ENCODE data around the gene SLC6A18.

Gene SLC6A18

DNA sequence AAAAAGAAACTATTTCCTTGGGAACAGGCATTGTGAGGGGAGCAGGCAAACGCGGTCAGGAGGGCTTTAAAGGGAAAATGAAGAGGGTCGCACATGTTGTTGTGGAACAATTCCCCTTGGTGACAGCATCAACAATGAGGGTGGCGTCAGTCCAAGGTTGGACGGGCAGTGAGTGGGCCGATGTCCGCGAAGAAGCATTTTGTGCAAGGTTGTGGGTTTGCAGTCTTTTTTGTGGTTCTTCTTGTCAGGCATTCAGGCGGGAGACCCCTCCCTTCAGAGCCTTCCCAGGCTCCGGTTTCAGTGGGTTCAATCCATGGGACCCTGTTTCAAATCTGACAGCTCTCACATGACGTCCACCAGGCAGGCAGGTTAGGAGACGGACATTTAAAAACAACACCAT, 34.9 kb upstream of the SLC6A18 start:
- Mint-ChIP-seq H3K4me3 (no peak overlapping the region), H3K9me3 (no peaks in the 10 kb centered on the region), H3K27me3 (peaks cover 42% of the 10 kb centered on the region), H3K4me1 (peaks cover 5% of the 10 kb centered on the region), H3K27ac (ENCODE audit: low read depth) (no peak overlapping the region), H3K36me3 (ENCODE audit: insufficient read depth) (no peaks in the 10 kb centered on the region)
- no peak for DNase-seq (ENCODE audit: low spot score in 2 of 2)
- no peak for ATAC-seq (replicated peaks; ENCODE audit: extremely low read depth, poor library complexity, severe bottlenecking)

DNA sequence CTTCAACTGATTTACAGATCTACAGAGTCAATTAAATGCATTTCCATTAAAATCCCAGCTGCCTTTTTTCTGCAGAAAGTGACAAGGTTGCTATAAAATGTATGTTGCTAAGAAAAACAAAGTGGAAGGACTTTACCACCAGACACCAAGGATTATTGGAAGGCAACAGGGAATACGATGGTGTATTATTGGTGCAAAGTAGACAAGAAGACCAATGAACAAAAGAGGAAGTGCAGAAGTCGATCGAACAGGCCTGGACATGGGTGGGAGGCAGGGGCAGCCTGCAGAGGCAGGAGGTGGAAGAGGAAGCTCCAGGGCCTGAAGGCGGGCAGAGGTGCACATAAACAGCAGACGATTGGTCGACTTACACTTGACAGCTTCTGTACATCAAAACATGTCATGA, 34.3 kb upstream of the SLC6A18 start:
- Mint-ChIP-seq H3K27me3 (peaks cover 42% of the 10 kb centered on the region), H3K9me3 (no peaks in the 10 kb centered on the region), H3K36me3 (ENCODE audit: insufficient read depth) (no peaks in the 10 kb centered on the region), H3K27ac (ENCODE audit: low read depth) (no peak overlapping the region), H3K4me1 (peaks cover 5% of the 10 kb centered on the region), H3K4me3 (no peak overlapping the region)
- DNase-seq (ENCODE audit: low spot score in 2 of 2) (no peak), ATAC-seq (replicated peaks; ENCODE audit: extremely low read depth, poor library complexity, severe bottlenecking) (no peak)

DNA sequence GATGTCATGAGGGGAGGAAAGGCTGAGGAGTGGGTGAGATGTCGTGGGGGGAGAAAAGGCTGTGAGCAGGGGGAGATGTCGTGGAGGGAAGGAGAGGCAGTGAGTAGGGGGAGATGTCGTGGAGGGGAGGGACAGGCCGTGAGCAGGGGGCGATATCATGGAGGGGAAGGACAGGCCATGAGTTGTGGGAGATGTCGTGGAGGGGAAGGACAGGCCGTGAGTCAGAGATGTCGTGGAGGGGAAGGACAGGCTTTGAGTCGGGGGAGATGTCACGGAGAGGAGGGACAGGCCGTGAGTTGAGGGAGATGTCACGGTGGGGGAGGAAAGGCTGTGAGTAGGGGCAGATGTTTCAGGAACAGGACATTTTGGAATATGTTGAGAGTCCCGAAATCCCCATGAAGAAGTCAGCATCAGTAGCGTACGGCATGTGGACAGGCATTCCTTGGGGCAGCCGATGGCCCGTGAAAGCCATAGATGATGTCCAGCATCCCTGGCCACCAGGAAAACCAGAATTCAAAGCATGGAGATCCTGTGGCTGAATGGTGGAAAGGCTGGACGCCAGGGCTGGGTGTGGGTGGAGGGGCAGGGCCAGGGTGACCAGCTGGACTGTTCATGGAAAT, 32.1 kb upstream of the SLC6A18 start:
- DNase-seq (ENCODE audit: low spot score in 2 of 2), result no peak
- no peaks in the 10 kb centered on the region for H3K36me3 Mint-ChIP-seq (ENCODE audit: insufficient read depth)
- peaks cover 5% of the 10 kb centered on the region for H3K4me1 Mint-ChIP-seq
- peaks cover 40% of the 10 kb centered on the region for H3K27me3 Mint-ChIP-seq
- no peak overlapping the region for H3K27ac Mint-ChIP-seq (ENCODE audit: low read depth)
- ATAC-seq (replicated peaks; ENCODE audit: extremely low read depth, poor library complexity, severe bottlenecking), result no peak
- no peak overlapping the region for H3K4me3 Mint-ChIP-seq
- no peaks in the 10 kb centered on the region for H3K9me3 Mint-ChIP-seq

DNA sequence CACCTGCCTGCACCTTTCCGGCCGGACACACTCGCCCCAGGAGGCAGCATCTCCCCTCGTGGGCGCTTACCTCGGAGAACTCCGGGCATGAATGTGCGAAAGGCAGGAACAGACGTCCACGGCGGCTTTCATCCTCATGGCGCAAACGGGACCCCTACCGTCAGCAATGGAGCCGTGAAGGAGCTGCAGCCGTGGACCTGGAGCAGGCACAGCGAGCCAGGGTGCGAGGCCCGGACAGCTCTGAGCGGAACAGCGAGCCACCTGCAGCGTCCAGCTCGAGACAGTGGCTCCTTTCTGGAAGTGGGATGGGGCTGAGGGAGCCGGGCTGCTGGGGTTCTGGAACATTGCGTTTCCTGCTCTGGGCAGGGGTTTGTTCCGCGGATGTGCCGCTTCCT, 31.6 kb upstream of the SLC6A18 start:
- no peak overlapping the region for H3K27ac Mint-ChIP-seq (ENCODE audit: low read depth)
- no peaks in the 10 kb centered on the region for H3K36me3 Mint-ChIP-seq (ENCODE audit: insufficient read depth)
- no peaks in the 10 kb centered on the region for H3K9me3 Mint-ChIP-seq
- DNase-seq (ENCODE audit: low spot score in 2 of 2) (no peak), ATAC-seq (replicated peaks; ENCODE audit: extremely low read depth, poor library complexity, severe bottlenecking) (no peak)
- H3K27me3 Mint-ChIP-seq, result peaks cover 35% of the 10 kb centered on the region
- H3K4me1 Mint-ChIP-seq, result peaks cover 5% of the 10 kb centered on the region
- H3K4me3 Mint-ChIP-seq, result no peak overlapping the region

- Mint-ChIP-seq H3K9me3 (no peaks in the 10 kb centered on the region), H3K27me3 (peaks cover 27% of the 10 kb centered on the region), H3K4me1 (peaks cover 5% of the 10 kb centered on the region), H3K4me3 (no peak overlapping the region), H3K36me3 (ENCODE audit: insufficient read depth) (no peaks in the 10 kb centered on the region), H3K27ac (ENCODE audit: low read depth) (no peak overlapping the region)
- DNase-seq (ENCODE audit: low spot score in 2 of 2) (no peak), ATAC-seq (replicated peaks; ENCODE audit: extremely low read depth, poor library complexity, severe bottlenecking) (no peak)
Measured at GRCh38 chr5:1194378-1194777, 30.8 kb upstream of the SLC6A18 start.

- Mint-ChIP-seq H3K9me3 (no peaks in the 10 kb centered on the region), H3K4me1 (peaks cover 5% of the 10 kb centered on the region), H3K36me3 (ENCODE audit: insufficient read depth) (no peaks in the 10 kb centered on the region), H3K27me3 (peaks cover 16% of the 10 kb centered on the region), H3K27ac (ENCODE audit: low read depth) (no peak overlapping the region), H3K4me3 (no peak overlapping the region)
- DNase-seq (ENCODE audit: low spot score in 2 of 2), result no peak
- ATAC-seq (replicated peaks; ENCODE audit: extremely low read depth, poor library complexity, severe bottlenecking), result no peak
Measured at GRCh38 chr5:1195439-1195838, 29.7 kb upstream of the SLC6A18 start.

DNA sequence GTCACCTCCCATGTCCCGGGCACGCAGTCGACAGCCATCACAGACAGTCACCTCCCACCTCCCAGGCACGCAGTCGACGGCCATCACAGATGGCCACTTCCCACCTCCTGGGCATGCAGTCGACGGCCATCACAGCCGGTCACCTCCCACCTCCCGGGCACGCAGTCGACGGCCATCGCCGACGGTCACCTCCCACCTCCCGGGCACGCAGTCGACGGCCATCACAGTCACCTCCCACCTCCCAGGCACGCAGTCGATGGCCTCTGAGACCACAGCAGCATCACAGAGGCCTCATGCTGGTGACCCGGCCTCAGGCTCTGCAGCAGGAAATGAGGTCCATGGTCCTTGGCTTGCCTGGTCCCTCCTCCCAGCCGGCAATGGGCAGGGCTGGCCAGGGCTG, 29.3 kb upstream of the SLC6A18 start:
- no peaks in the 10 kb centered on the region for H3K36me3 Mint-ChIP-seq (ENCODE audit: insufficient read depth)
- no peaks in the 10 kb centered on the region for H3K9me3 Mint-ChIP-seq
- peaks cover 1% of the 10 kb centered on the region for H3K4me1 Mint-ChIP-seq
- DNase-seq (ENCODE audit: low spot score in 2 of 2) (no peak), ATAC-seq (replicated peaks; ENCODE audit: extremely low read depth, poor library complexity, severe bottlenecking) (no peak)
- H3K4me3 Mint-ChIP-seq, result no peak overlapping the region
- peaks cover 11% of the 10 kb centered on the region for H3K27me3 Mint-ChIP-seq
- H3K27ac Mint-ChIP-seq (ENCODE audit: low read depth), result no peak overlapping the region

DNA sequence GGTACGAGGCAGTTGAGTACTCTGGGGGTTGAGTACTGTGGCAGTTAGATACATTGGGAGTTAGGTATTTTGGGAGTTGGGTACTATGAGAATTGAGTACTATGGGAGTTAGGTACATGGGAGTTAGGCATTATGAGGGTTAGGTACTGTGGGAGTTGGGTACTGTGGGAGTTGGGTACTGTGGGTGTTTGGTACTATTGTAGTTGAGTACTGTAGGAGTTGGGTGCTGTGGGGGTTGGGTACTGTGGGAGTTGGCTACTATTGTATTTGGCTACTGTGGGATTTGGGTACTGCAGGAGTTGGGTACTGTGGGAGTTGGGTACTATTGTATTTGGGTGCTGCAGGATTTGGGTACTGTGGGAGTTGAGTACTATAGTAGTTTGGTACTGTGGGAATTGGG, 28.6 kb upstream of the SLC6A18 start:
- no peak overlapping the region for H3K4me3 Mint-ChIP-seq
- peaks cover 8% of the 10 kb centered on the region for H3K27me3 Mint-ChIP-seq
- no peak overlapping the region for H3K27ac Mint-ChIP-seq (ENCODE audit: low read depth)
- H3K9me3 Mint-ChIP-seq, result no peaks in the 10 kb centered on the region
- H3K4me1 Mint-ChIP-seq, result no peaks in the 10 kb centered on the region
- H3K36me3 Mint-ChIP-seq (ENCODE audit: insufficient read depth), result no peaks in the 10 kb centered on the region
- no peak for ATAC-seq (replicated peaks; ENCODE audit: extremely low read depth, poor library complexity, severe bottlenecking)
- DNase-seq (ENCODE audit: low spot score in 2 of 2), result no peak

GRCh38 chr5:1197876-1198666, 27.1 kb upstream of the SLC6A18 start:
- no peak overlapping the region for H3K4me3 Mint-ChIP-seq

DNA sequence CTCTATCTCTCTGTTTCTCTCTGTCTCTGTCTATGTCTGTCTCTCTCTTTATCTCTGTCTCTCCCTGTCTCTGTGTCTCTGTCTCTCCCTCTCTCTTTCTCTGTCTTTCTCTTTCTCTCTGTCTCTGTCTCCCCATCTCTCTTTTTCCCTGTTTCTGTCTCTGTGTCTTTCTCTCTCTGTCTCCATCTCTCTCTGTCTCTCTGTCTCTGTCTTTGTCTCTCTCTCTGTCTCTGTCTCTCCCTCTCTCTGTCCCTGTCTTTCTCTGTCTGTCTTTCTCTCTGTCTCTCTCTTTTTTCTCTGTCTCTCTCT, 25.9 kb upstream of the SLC6A18 start:
- ATAC-seq (replicated peaks; ENCODE audit: extremely low read depth, poor library complexity, severe bottlenecking) (no peak), DNase-seq (ENCODE audit: low spot score in 2 of 2) (no peak)
- Mint-ChIP-seq H3K9me3 (no peaks in the 10 kb centered on the region), H3K4me1 (no peaks in the 10 kb centered on the region), H3K27ac (ENCODE audit: low read depth) (no peak overlapping the region), H3K4me3 (no peak overlapping the region), H3K36me3 (ENCODE audit: insufficient read depth) (no peaks in the 10 kb centered on the region), H3K27me3 (no peaks in the 10 kb centered on the region)

More at GRCh38 chr5:1197876-1198666, 27.1 kb upstream of the SLC6A18 start:
- no peaks in the 10 kb centered on the region for H3K36me3 Mint-ChIP-seq (ENCODE audit: insufficient read depth)
- H3K27me3 Mint-ChIP-seq, result peaks cover 2% of the 10 kb centered on the region
- H3K4me1 Mint-ChIP-seq, result no peaks in the 10 kb centered on the region
- no peaks in the 10 kb centered on the region for H3K9me3 Mint-ChIP-seq
- ATAC-seq (replicated peaks; ENCODE audit: extremely low read depth, poor library complexity, severe bottlenecking), result no peak
- H3K27ac Mint-ChIP-seq (ENCODE audit: low read depth), result no peak overlapping the region
- DNase-seq (ENCODE audit: low spot score in 2 of 2), result no peak

DNA sequence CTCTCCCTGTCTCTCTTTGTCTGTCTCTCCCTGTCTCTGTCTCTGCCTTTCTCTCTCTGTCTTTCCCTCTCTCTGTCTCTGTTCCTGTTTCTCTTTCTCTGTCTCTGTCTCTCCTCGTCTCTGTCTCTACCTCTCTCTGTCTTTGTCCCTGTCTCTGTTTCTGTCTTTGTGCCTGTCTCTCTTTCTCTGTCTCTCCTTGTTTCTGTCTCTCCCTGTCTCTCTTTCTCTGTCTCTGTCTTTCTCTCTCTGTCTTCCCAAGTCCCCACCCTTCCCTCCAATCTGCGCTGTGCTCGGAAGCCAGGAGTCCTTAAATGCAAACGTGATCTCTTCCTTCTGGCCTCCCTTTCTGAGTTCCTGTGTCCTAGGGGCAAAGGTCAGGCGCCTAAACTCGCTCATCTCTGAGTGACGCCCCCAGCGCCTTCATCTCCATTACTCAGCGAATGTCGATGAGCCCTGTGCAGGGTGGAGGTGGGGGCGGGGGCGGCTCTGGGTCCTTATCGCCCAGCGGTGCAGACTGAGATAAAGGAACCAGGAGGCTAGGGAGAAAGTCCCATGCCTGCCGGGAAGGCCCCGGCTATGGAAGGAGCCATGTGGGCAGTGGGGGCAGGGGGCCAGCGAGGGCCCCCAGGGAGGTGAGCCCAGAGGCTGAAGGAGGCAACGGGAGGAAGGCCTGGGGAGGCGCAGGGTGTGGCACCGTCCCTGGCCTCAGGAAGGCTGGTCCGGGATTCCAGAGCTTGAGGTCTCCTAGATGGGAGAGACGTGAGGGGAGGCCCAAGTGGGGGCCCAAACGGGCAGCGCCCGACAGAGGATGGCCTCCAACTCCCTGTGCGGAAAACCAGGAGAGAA, 25.3 kb upstream of the SLC6A18 start:
- no peak overlapping the region for H3K4me3 Mint-ChIP-seq
- DNase-seq (ENCODE audit: low spot score in 2 of 2), result no peak

DNA sequence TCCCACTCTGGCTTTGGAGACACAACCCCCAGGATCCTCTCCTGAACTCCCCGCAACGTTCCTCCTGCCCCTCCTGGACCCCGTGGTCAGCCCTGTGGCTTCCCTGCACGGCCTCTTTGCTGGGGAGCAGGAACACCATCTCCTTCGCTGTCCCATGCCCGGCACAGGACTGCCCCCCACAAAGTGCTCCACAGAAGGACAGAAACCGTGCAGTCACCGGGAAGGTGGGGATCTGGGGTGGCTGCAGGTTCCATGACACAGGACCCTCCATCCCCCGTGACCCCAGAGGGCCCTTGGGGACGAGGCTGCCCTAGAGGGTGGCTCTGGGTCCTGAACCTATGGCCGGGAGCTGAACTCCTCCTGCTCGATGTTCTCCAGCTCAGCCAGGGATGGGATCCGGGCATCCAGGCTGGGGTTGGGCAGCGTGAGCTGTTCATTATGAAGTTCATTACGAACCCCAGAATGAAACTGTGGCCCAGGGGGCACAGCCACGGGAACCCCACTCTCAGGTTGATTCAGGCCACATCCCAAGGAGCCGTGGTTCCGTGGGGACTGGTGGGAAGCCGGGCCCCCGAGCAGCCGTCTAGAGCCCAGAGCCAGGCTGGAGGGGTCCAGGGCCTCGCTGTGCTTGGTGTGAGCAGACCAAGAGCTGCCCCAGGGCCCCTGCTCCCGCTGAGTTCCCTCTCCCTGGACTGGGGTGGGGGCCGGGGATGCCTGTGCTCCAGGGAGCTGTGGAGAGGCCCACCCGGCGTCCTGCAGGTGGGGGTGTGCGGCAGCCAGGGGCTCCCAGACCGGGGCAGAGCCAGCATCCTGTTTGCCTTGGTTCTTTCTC, 24.5 kb upstream of the SLC6A18 start:
- Mint-ChIP-seq H3K9me3 (no peaks in the 10 kb centered on the region), H3K4me3 (no peak overlapping the region), H3K4me1 (no peaks in the 10 kb centered on the region), H3K27ac (ENCODE audit: low read depth) (no peak overlapping the region), H3K27me3 (peaks cover 13% of the 10 kb centered on the region), H3K36me3 (ENCODE audit: insufficient read depth) (no peaks in the 10 kb centered on the region)
- ATAC-seq (replicated peaks; ENCODE audit: extremely low read depth, poor library complexity, severe bottlenecking), result no peak
- DNase-seq (ENCODE audit: low spot score in 2 of 2), result no peak

More for the DNA sequence above, 25.3 kb upstream of the SLC6A18 start:
- Mint-ChIP-seq H3K9me3 (no peaks in the 10 kb centered on the region), H3K36me3 (ENCODE audit: insufficient read depth) (no peaks in the 10 kb centered on the region), H3K27ac (ENCODE audit: low read depth) (no peak overlapping the region), H3K4me1 (no peaks in the 10 kb centered on the region), H3K27me3 (peaks cover 5% of the 10 kb centered on the region)
- ATAC-seq (replicated peaks; ENCODE audit: extremely low read depth, poor library complexity, severe bottlenecking), result no peak
